ENCODE measurements around the gene MARVELD3. TPM values are rescaled to one million over a fixed set of nuclear protein-coding genes. Genes with fewer than 3 reads are reported as not detected.

MARVELD3 gene
- total RNA-seq, 1 experiment from 2014 or later: 51.7 TPM

- Histone ChIP-seq H3K27me3 (replicated peaks; ENCODE audit: control insufficient read depth, insufficient read depth, low read length) (no peaks in the 10 kb centered on the region), H3K4me3 (ENCODE audit: low read depth, low read length) (no peak overlapping the region), H3K9me3 (no peaks in the 10 kb centered on the region), H3K4me1 (no peaks in the 10 kb centered on the region), H3K36me3 (ENCODE audit: control insufficient read depth, insufficient read depth, low read length) (no peaks in the 10 kb centered on the region)
- TF ChIP-seq CTCF (IDR thresholded peaks at IDR 0.05; ENCODE audit: insufficient read depth in 1 of 2, low read depth in 1 of 2, low read length in 1 of 2, severe bottlenecking in 1 of 2, unreplicated experiment in 1 of 2): no peak
- Mint-ChIP-seq H3K27me3 (ENCODE audit: insufficient read depth, unreplicated experiment) (no peaks in the 10 kb centered on the region), H3K4me1 (ENCODE audit: low read depth, unreplicated experiment) (peaks cover under 1% of the 10 kb centered on the region), H3K4me3 (ENCODE audit: unreplicated experiment) (no peak overlapping the region), H3K9me3 (ENCODE audit: unreplicated experiment) (no peaks in the 10 kb centered on the region), H3K36me3 (ENCODE audit: insufficient read depth, unreplicated experiment) (peaks cover 83% of the 10 kb centered on the region), H3K27ac (ENCODE audit: unreplicated experiment) (no peak overlapping the region)
- intact Hi-C loops (cut with micrococcal nuclease; ENCODE audit: unreplicated experiment): no loop called here
- CTCF ChIA-PET: no interaction called here
- no peak for DNase-seq
- POLR2A ChIA-PET: interaction anchor here (0.6 kb wide), 1 partner anchor 11 kb away, joined by 3 read pairs; no protein-coding TSS in a partner anchor
- no TSS peak for BruUV-seq (replicated peaks)
These were observed 32.8 kb downstream of the MARVELD3 start for GRCh38 chr16:71658771-71659170.

- Mint-ChIP-seq H3K4me1 (ENCODE audit: low read depth, unreplicated experiment) (peaks cover 6% of the 10 kb centered on the region), H3K9me3 (ENCODE audit: unreplicated experiment) (no peaks in the 10 kb centered on the region), H3K36me3 (ENCODE audit: insufficient read depth, unreplicated experiment) (peaks cover 85% of the 10 kb centered on the region), H3K27ac (ENCODE audit: unreplicated experiment) (no peak overlapping the region), H3K4me3 (ENCODE audit: unreplicated experiment) (no peak overlapping the region), H3K27me3 (ENCODE audit: insufficient read depth, unreplicated experiment) (no peaks in the 10 kb centered on the region)
- TF ChIP-seq CTCF (IDR thresholded peaks at IDR 0.05; ENCODE audit: insufficient read depth in 1 of 2, low read depth in 1 of 2, low read length in 1 of 2, severe bottlenecking in 1 of 2, unreplicated experiment in 1 of 2): no peak
- H3K9me3 ChIP-seq: no peaks in the 10 kb centered on the region
- intact Hi-C loops (cut with micrococcal nuclease; ENCODE audit: unreplicated experiment): no loop called here
- H3K4me1 ChIP-seq: no peaks in the 10 kb centered on the region
- H3K4me3 ChIP-seq (ENCODE audit: low read depth, low read length): no peak overlapping the region
- no peaks in the 10 kb centered on the region for H3K36me3 ChIP-seq (ENCODE audit: control insufficient read depth, insufficient read depth, low read length)
- DNase-seq: no peak
- CTCF ChIA-PET: no interaction called here
- POLR2A ChIA-PET: no interaction called here
- no peaks in the 10 kb centered on the region for H3K27me3 ChIP-seq (replicated peaks; ENCODE audit: control insufficient read depth, insufficient read depth, low read length)
- no TSS peak for BruUV-seq (replicated peaks)
These were observed 33.5 kb downstream of the MARVELD3 start for GRCh38 chr16:71659471-71659870.

GRCh38 chr16:71666264-71666663, 40.3 kb downstream of the MARVELD3 start:
- H3K4me3 ChIP-seq (ENCODE audit: low read depth, low read length): no peak overlapping the region
- peaks cover 58% of the 10 kb centered on the region for H3K4me1 ChIP-seq
- TF ChIP-seq CTCF (IDR thresholded peaks at IDR 0.05; ENCODE audit: insufficient read depth in 1 of 2, low read depth in 1 of 2, low read length in 1 of 2, severe bottlenecking in 1 of 2, unreplicated experiment in 1 of 2): no peak
- H3K27ac Mint-ChIP-seq (ENCODE audit: unreplicated experiment): peak overlapping the region; percentile 84
- ChIA-PET CTCF (interaction anchor here (0.6 to 1.1 kb wide), 2 partner anchors 63 to 102 kb away, joined by 3 read pairs; no protein-coding TSS in a partner anchor), POLR2A (interaction anchor here (0.6 kb wide), 1 partner anchor 228 kb away, joined by 6 read pairs; no protein-coding TSS in a partner anchor)
- peaks cover 54% of the 10 kb centered on the region for H3K36me3 Mint-ChIP-seq (ENCODE audit: insufficient read depth, unreplicated experiment)
- intact Hi-C loops (cut with micrococcal nuclease; ENCODE audit: unreplicated experiment): loop anchor here (2.0 kb wide), 1 partner anchor 57 kb away; no protein-coding TSS in a partner anchor
- no peaks in the 10 kb centered on the region for H3K36me3 ChIP-seq (ENCODE audit: control insufficient read depth, insufficient read depth, low read length)
- DNase-seq: peak in 1 of 2 experiments; percentile 9
- H3K4me3 Mint-ChIP-seq (ENCODE audit: unreplicated experiment): peak overlapping the region; percentile 60
- H3K27me3 ChIP-seq (replicated peaks; ENCODE audit: control insufficient read depth, insufficient read depth, low read length): no peaks in the 10 kb centered on the region
- no TSS peak for BruUV-seq (replicated peaks)
- H3K4me1 Mint-ChIP-seq (ENCODE audit: low read depth, unreplicated experiment): peaks cover 51% of the 10 kb centered on the region
- no peaks in the 10 kb centered on the region for H3K27me3 Mint-ChIP-seq (ENCODE audit: insufficient read depth, unreplicated experiment)
- H3K9me3 ChIP-seq: no peaks in the 10 kb centered on the region
- no peaks in the 10 kb centered on the region for H3K9me3 Mint-ChIP-seq (ENCODE audit: unreplicated experiment)

All from Caco-2 (cell line).